Suprapubic skin (tissue), 3 donors: Measurements from ENCODE around the gene TBC1D3B.

ENCODE experiments used
- POLR2A ChIP-seq, 2 donors: fragments of 450-650 bp; IDR thresholded peaks; one replicate each; pipeline ENCODE4 v1.6.1; 2017; ENCODE audit warnings: antibody characterized with exemption in 2 of 2, mild to moderate bottlenecking in 2 of 2, moderate library complexity in 2 of 2
- TF ChIP-seq, protein P1 (sequence below), 2 donors: fragments of 200-600 bp in 1 of 2; fragments of 450-650 bp in 1 of 2; sonication (generic) in 1 of 2; IDR thresholded peaks; one replicate each; pipeline ENCODE4 v1.5.1; 2016 to 2019; ENCODE audit warnings: antibody characterized with exemption in 2 of 2, mild to moderate bottlenecking in 1 of 2, moderate library complexity in 1 of 2

- TF ChIP-seq POLR2A (IDR thresholded peaks at IDR 0.05) = no peak
- TF ChIP-seq, protein P1, sequence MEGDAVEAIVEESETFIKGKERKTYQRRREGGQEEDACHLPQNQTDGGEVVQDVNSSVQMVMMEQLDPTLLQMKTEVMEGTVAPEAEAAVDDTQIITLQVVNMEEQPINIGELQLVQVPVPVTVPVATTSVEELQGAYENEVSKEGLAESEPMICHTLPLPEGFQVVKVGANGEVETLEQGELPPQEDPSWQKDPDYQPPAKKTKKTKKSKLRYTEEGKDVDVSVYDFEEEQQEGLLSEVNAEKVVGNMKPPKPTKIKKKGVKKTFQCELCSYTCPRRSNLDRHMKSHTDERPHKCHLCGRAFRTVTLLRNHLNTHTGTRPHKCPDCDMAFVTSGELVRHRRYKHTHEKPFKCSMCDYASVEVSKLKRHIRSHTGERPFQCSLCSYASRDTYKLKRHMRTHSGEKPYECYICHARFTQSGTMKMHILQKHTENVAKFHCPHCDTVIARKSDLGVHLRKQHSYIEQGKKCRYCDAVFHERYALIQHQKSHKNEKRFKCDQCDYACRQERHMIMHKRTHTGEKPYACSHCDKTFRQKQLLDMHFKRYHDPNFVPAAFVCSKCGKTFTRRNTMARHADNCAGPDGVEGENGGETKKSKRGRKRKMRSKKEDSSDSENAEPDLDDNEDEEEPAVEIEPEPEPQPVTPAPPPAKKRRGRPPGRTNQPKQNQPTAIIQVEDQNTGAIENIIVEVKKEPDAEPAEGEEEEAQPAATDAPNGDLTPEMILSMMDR (IDR thresholded peaks at IDR 0.05) = no peak
These were observed 33.1 kb upstream of the TBC1D3B start for GRCh38 chr17:36209575-36209974.
